ENCODE measurements around the gene BUD23. TPM values are rescaled to one million over a fixed set of nuclear protein-coding genes. Genes with fewer than 3 reads are reported as not detected.
"Not testable (repeated sequence)": the region's sequence is repeated elsewhere in the genome, so short reads cannot be mapped to it uniquely, and the experiment has no call there.

BUD23 gene
- 110 and 151 TPM in 2 replicates for total RNA-seq (2014; rRNA removed; shearing (Covaris generic); ENCODE audit: low replicate concordance)

DNA sequence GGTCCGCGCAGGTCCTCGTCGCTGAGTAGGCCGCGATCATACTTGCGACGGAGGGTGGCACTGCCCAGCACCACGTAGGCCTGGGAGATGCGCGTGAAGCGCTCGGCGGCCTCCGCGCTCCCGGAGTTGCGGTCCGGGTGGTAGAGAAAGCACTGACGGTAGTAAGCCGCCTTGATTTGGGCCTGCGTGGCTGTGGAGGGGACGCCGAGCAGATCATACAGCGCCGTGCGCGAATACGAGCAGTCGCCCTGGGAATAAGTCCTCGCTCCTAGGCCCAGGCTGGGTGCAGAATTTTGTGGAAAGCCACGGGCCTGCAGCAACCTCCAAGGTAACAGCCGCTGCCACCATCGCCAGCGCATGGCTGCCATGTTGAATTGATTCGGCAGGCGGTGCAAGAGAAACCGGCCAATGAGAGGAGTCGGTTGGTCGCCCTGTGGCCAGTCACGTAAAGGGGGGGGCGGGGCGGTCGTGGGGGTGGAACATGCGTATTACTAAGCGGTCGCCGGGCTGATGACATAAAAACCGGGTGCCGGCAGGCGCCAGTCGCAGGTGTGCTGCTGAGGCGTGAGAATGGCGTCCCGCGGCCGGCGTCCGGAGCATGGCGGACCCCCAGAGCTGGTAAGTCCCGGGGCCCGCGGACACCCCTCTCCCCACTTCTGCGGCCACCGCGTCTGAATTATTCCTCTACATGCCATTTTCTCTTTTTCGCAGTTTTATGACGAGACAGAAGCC lies at the start of gene BUD23, which contains the start of gene DNAJC30:
Gene BUD23, plus strand, starts transcription at position 542 of the 732 bp plus-strand sequence. Its CDS starts 29 bp downstream, at position 571.
Gene DNAJC30, minus strand, starts transcription at position 398 of the 732 bp plus-strand sequence. Its CDS starts 30 bp downstream, at position 368.
- peak; percentile 87 for DNase-seq (ENCODE audit: low read depth)
- in situ Hi-C loops (cut with HindIII; ENCODE audit: low pct_unique_long_range_greater_than_20kb, low sequenced_read_pairs) = no loop called here

DNA sequence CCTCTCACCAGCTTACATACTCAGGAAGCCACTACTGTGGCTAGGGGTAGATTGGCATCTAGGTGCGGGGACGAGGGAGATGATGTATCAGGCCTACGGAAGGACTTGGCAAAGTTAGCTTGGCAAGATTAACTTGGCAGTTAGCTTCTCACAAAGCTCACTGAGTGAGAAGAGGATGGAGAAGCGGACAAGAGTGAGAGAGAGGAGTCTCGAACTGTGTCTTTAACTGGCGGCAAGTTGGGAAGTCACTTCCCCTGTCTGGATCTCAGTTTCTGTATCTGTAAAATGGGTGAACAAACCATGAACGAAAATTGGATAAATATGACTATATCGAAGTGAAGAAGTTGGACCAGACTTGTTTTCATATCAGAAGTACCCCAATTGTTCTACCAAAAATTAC lies 49.6 kb upstream of the BUD23 start:
- no peak for DNase-seq (ENCODE audit: low read depth)

GRCh38 chr7:73635428-73636200 lies 47.8 kb upstream of the BUD23 start:
- no peak for DNase-seq (ENCODE audit: low read depth)
- in situ Hi-C loops (cut with HindIII; ENCODE audit: low pct_unique_long_range_greater_than_20kb, low sequenced_read_pairs) = no loop called here

More for the DNA sequence above, 49.6 kb upstream of the BUD23 start:
- in situ Hi-C loops (cut with HindIII; ENCODE audit: low pct_unique_long_range_greater_than_20kb, low sequenced_read_pairs) = no loop called here

DNA sequence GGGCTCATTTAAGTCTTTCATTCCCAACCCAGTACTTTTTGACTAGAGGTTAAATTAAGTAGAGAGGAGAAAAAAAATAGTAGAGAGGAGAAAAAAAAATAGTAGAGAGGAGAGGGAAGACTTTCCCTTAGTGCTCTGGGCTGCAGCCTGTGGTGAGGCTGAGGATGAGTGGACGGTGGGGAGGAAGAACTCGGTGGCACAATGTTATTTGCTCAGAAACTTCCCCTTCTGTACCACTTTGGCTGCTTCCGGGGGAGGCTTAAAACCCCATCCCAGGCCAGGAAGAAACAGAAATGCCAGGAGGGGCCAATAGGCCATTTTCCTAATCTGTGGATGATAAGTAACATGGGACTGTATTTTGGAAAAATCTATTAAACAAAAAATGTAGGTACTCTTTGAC lies 44.5 kb upstream of the BUD23 start:
- DNase-seq (ENCODE audit: low read depth) = no peak
- in situ Hi-C loops (cut with HindIII; ENCODE audit: low pct_unique_long_range_greater_than_20kb, low sequenced_read_pairs) = no loop called here

DNA sequence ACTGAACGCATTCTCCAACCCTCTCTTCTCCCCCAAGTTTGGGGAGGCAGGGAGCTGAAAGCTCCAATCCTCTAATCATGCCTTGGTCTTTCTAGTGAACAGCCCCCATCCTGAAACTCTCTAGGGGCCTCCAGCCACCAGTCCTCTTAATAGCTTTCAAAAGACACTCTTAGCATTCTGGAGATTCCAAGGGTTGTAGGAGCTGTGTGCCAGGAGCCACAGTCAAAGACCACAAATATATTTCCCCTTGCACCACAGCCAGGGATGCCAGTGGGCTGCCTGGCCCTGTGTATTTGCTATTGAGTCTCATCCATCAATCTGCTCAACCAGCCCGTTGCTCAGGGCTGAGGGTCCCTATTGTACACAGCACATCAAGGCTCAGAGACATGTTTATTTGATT lies 40.6 kb upstream of the BUD23 start:
- in situ Hi-C loops (cut with HindIII; ENCODE audit: low pct_unique_long_range_greater_than_20kb, low sequenced_read_pairs) = no loop called here
- no peak for DNase-seq (ENCODE audit: low read depth)

GRCh38 chr7:73644688-73645286 lies 38.6 kb upstream of the BUD23 start:
- no peak for DNase-seq (ENCODE audit: low read depth)
- in situ Hi-C loops (cut with HindIII; ENCODE audit: low pct_unique_long_range_greater_than_20kb, low sequenced_read_pairs) = no loop called here

DNA sequence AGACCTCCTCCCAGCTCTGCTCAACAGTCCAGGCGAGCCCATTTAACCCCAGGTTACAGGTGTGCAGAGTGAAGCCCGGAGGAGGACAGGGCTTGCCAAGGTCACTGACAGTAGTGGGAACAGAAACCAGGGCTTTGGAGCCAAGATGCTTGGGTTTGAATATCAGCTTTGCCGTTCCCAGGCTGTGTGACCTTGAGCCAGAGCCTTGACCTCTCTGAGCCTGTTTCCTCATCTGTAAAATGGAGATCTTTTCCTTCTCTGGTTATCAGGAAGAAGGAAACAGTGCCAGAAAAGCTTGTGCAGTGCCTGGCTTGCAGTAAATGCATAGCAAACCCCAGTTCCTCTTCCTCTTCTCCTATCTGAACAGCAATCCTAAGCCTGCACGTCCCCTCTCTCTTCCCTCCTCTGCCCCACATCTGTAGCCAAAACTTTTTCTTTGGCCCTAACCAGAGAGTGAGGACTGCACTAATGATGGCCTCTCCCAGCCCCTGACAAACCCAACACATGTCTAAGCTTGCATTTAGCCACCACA lies 37.7 kb upstream of the BUD23 start:
- DNase-seq (ENCODE audit: low read depth) = no peak
- in situ Hi-C loops (cut with HindIII; ENCODE audit: low pct_unique_long_range_greater_than_20kb, low sequenced_read_pairs) = no loop called here

DNA sequence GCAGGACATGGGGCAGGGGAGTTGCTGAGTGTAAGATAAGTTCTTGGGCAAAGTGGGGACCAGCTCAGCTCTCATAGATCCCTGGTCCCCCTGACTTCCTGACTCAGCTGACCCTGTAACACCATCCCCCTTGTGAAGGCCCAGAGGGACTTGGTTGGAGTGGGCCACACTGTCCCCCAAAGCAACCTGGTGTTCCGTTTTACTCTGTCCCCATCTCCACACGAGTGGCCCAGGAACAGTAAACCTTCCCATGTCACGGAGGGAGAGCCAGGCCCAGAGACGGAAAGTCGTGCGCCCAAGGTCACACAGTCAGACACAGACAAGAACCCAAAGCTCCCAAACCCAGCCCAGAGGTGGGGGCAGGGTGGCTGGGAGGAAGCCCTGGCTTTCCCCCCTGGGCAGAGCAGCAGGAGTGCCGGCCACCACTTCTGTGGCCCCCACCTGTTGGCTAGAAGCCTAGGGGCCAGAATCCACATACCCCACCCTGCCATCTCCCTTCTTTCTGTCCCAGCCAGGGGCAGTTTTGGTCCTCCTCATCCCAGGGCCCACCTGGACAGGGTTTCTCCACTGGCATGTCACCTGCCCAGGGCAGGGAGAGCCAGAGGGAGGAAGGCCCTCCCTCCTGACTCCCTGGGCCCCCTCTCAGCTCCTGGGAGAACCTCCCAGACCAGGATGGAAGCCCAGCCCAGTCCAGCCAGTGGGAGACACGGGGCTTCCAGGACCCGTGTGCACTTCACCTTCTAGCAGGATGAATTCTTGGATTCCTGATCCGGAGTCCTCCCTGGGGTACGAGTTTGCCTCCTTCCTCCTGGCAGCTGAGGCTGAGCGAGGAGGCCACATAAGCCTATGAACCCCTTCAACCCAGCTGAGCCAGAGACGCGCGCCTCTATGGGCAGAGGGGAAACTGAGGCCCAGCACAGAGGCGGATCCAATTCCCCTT lies 36.3 kb upstream of the BUD23 start:
- in situ Hi-C loops (cut with HindIII; ENCODE audit: low pct_unique_long_range_greater_than_20kb, low sequenced_read_pairs) = no loop called here
- DNase-seq (ENCODE audit: low read depth) = no peak

- in situ Hi-C loops (cut with HindIII; ENCODE audit: low pct_unique_long_range_greater_than_20kb, low sequenced_read_pairs) = no loop called here
- DNase-seq (ENCODE audit: low read depth) = no peak
These were observed 35.4 kb upstream of the BUD23 start for GRCh38 chr7:73647725-73648592.

DNA sequence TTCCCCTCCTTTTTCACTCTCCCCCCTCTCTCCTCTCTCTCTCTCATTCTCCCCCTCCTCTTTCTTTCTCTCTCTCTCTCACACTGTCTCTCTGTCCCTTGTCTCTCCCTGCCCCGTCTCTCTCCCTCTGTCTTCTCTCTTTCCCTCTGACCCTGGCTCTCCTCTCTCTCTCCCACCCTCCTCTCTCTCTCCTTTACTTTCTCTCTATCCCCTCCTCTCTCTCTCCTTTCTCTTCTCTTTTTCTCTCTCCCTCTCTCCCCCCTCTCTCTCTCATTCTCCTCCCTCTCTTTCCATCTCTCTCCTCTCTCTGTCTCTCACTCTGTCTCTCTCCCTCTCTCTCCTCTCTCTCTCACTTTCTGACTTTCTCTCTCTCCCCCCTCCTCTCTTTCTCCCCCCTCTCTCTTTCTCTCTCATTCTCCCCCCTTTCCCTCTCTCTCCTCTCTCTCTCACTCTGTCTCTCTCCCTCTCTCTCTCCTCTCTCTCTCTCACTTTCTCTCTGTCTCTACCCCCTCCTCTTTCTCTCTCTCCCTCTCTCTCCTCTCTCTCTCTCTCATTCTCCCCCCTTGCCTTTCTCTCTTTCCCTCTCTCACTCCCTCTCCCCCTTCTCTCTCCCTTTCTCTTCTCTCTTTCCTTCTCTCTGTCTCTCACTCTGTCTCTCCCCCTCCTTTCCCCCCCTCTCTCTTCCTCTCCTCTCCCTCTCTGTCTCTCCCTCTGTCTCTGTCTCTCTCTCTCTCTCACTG lies 34.6 kb upstream of the BUD23 start:
- in situ Hi-C loops (cut with HindIII; ENCODE audit: low pct_unique_long_range_greater_than_20kb, low sequenced_read_pairs) = no loop called here
- DNase-seq (ENCODE audit: low read depth) = no peak

GRCh38 chr7:73649576-73649975 lies 33.8 kb upstream of the BUD23 start:
- no peak for DNase-seq (ENCODE audit: low read depth)
- in situ Hi-C loops (cut with HindIII; ENCODE audit: low pct_unique_long_range_greater_than_20kb, low sequenced_read_pairs) = no loop called here

- no peak for DNase-seq (ENCODE audit: low read depth)
- in situ Hi-C loops (cut with HindIII; ENCODE audit: low pct_unique_long_range_greater_than_20kb, low sequenced_read_pairs) = no loop called here
These were observed 32.9 kb upstream of the BUD23 start for GRCh38 chr7:73650524-73650923.

DNA sequence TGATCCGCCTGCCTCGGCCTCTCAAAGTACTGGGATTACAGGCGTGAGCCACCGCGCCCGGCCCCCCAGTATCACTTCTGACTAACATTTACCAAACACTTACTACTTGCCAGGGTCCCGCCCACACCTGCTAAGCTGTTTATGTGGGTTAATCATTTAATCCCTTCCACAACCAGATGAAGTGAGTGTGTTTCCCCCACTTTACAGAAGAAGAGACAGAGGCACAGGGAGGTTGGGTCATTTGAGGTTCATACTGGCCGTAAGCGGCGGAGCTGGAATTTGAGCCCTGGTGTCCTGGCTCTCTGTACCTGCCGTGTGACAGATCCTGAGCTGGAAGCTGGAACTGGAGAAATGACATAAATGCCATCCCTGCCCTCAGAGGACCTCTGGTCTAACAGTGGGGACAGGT lies 30.9 kb upstream of the BUD23 start:
- in situ Hi-C loops (cut with HindIII; ENCODE audit: low pct_unique_long_range_greater_than_20kb, low sequenced_read_pairs) = no loop called here
- DNase-seq (ENCODE audit: low read depth) = no peak

DNA sequence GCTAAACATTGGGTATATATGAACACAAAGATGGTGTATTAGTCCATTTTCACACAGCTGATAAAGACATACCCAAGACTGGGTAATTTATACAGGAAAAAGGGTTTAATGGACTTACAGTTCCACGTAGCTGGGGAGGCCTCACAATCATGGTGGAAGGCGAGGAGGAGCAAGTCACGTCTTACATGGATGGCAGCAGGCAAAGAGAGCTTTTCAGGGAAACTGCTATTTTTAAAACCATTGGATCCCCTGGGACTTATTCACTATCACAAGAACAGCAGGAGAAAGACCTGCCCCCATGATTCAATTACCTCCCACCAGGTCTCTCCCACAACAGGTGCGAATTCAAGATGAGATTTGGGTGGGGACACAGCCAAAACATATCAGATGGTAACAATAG lies 28.1 kb upstream of the BUD23 start:
- DNase-seq (ENCODE audit: low read depth); in situ Hi-C loops (cut with HindIII; ENCODE audit: low pct_unique_long_range_greater_than_20kb, low sequenced_read_pairs): not testable (repeated sequence)

DNA sequence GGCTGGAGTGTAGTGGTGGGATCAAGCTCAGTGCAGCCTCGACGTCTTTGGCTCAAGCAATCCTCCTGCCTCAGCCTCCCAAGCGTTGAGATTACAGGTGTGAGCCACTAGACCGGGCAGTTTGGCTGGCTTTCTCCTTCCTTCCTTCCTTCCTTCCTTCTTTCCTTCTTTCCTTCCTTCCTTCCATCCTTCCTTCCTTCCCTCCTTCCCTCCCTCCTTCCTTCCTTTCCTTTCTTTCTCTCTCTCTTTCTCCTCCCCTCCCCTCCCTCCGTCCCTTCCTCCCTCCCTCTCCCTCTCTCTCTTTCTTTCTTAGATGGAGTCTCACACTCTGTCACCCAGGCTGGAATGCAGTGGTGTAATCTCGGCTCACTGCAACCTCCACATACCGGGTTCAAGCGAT lies 23.4 kb upstream of the BUD23 start:
- no peak for DNase-seq (ENCODE audit: low read depth)
- in situ Hi-C loops (cut with HindIII; ENCODE audit: low pct_unique_long_range_greater_than_20kb, low sequenced_read_pairs) = no loop called here

DNA sequence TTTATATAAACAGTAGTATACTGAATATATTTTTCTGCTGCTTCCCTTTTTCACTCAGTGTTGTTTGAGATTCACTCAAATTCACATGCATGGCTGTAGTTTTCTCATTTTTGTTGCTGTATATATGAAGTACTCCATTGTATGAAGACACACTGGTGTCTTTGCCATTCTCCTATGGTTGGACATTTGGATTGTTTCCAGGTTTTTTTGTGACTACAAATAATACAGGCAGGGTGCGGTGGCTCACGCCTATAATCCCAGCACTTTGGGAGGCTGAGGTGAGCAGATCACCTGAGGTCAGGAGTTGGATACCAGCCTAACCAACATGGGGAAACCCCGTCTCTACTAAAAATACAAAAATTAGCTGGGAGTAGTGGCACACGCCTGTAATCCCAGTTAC lies 22.8 kb upstream of the BUD23 start:
- in situ Hi-C loops (cut with HindIII; ENCODE audit: low pct_unique_long_range_greater_than_20kb, low sequenced_read_pairs) = not testable (repeated sequence)

More for the DNA sequence above, 22.8 kb upstream of the BUD23 start:
- not testable (repeated sequence) for DNase-seq (ENCODE audit: low read depth)

Data from Caki2 (cell line).